ENCODE results near the gene ZNF189. TPM values are rescaled to one million over a fixed set of nuclear protein-coding genes. Genes with fewer than 3 reads are reported as not detected.

Gene ZNF189
- total RNA-seq, 1 experiment from 2014 or later, result 15.8 TPM

- Histone ChIP-seq H3K18ac (ENCODE audit: insufficient read length, low read depth, low read length) (no peak overlapping the region), H3K4ac (ENCODE audit: low read depth, low read length) (no peak overlapping the region), H3K56ac (ENCODE audit: insufficient read length, low read depth, low read length) (no peak overlapping the region), H2BK120ac (ENCODE audit: low read depth, low read length, poor library complexity, severe bottlenecking) (no peak overlapping the region), H3K23ac (ENCODE audit: insufficient read length, low read depth, low read length) (no peak overlapping the region), H2BK15ac (ENCODE audit: low read depth, low read length) (no peak overlapping the region), H3T11ph (ENCODE audit: low read length) (no peak overlapping the region), H3K79me1 (ENCODE audit: insufficient read depth, low read depth, low read length, poor library complexity, severe bottlenecking) (no peaks in the 10 kb centered on the region), H2BK5ac (ENCODE audit: insufficient read length, low read length) (no peak overlapping the region), H2AK5ac (ENCODE audit: insufficient read length, low read length) (no peak overlapping the region), H3K9me3 (ENCODE audit: control insufficient read depth, low read depth, low read length) (no peaks in the 10 kb centered on the region), H3K4me2 (ENCODE audit: insufficient read depth, insufficient read length, low read length) (no peak overlapping the region), H4K91ac (ENCODE audit: insufficient read length, low read depth, low read length) (no peak overlapping the region), H4K20me1 (ENCODE audit: control insufficient read depth, insufficient read depth, insufficient read length) (no peaks in the 10 kb centered on the region), H4K5ac (ENCODE audit: insufficient read length, low read depth, low read length) (no peak overlapping the region), H3K27me3 (ENCODE audit: insufficient read depth, low read length) (no peaks in the 10 kb centered on the region), H2AFZ (ENCODE audit: low read length) (no peak overlapping the region), H3K14ac (ENCODE audit: insufficient read depth, low read length) (no peak overlapping the region), H2BK20ac (ENCODE audit: low read depth, low read length, poor library complexity, severe bottlenecking) (no peak overlapping the region), H2BK12ac (ENCODE audit: insufficient read length, low read depth, low read length) (no peak overlapping the region), H3K9ac (ENCODE audit: extremely low read depth, insufficient read length, low read length) (no peak overlapping the region), H3K23me2 (ENCODE audit: insufficient read length, low read depth, low read length, poor library complexity, severe bottlenecking) (no peaks in the 10 kb centered on the region), H3K27ac (ENCODE audit: insufficient read length, low read depth, low read length) (no peak overlapping the region), H4K8ac (replicated peaks; ENCODE audit: insufficient read length, low read depth, low read length) (no peak overlapping the region), H3K79me2 (ENCODE audit: insufficient read depth, low read length) (no peaks in the 10 kb centered on the region), H3K4me1 (ENCODE audit: insufficient read depth, low read length) (0 out of 2 replicates have a peak, but pooled peaks cover 3% of the 10 kb centered on the region)
- DNase-seq, result no peak
- Mint-ChIP-seq H3K9me3 (peaks cover 30 to 31% of the 10 kb centered on the region in 2 experiments), H3K36me3 (ENCODE audit: insufficient read depth in 1 of 3, low read depth in 3 of 3) (peaks cover 18 to 41% (median 18%) of the 10 kb centered on the region in 3 experiments), H3K27me3 (ENCODE audit: low read depth) (no peaks in the 10 kb centered on the region; the same call in 1 of the 2 replicates), H3K4me1 (peaks cover 26 to 27% of the 10 kb centered on the region in 2 experiments), H3K27ac (no peak overlapping the region), H3K4me3 (no peak overlapping the region)
- WGBS (ENCODE audit: extremely low coverage, insufficient read length, low lambda C conversion rate), result no CpG with 5 or more reads among the region's 3 CpGs
- no peak for TF ChIP-seq CTCF (conservative IDR thresholded peaks at IDR 0.05)
These were observed 17.5 kb upstream of the ZNF189 start for GRCh38 chr9:101381118-101381517.
